Mesothelial cell of epicardium (in vitro differentiated cells): ENCODE measurements around the gene KLF18. TPM values are rescaled to one million over a fixed set of nuclear protein-coding genes. Genes with fewer than 3 reads are reported as not detected.

ENCODE experiments used
- DNase-seq, 2 experiments: peaks; one replicate each; pipeline ENCODE4 v3.0.0; 2021; ENCODE audit warnings: low spot score in 2 of 2; ENCODE audit not compliant: unreplicated experiment in 2 of 2
- H3K27ac Mint-ChIP-seq: 2 replicates; pipeline ENCODE4 v1.8.0; 2021; ENCODE audit warnings: mixed read lengths
- H3K27me3 Mint-ChIP-seq: 2 replicates; pipeline ENCODE4 v1.8.0; 2021; ENCODE audit warnings: low read depth, mixed read lengths
- H3K36me3 Mint-ChIP-seq: 2 replicates; pipeline ENCODE4 v1.8.0; 2021; ENCODE audit warnings: mixed read lengths
- H3K4me1 Mint-ChIP-seq: 2 replicates; pipeline ENCODE4 v1.8.0; 2021; ENCODE audit warnings: mixed read lengths
- H3K4me3 Mint-ChIP-seq: 2 replicates; pipeline ENCODE4 v1.8.0; 2021; ENCODE audit warnings: mild to moderate bottlenecking, moderate library complexity, mixed read lengths
- H3K9me3 Mint-ChIP-seq: 2 replicates; pipeline ENCODE4 v1.8.0; 2021; ENCODE audit warnings: mixed read lengths
- CTCF ChIP-seq: fragments of 200-600 bp; sonication (generic); IDR thresholded peaks from one replicate; pipeline ENCODE4 v1.5.0; 2021; ENCODE audit warnings: antibody characterized with exemption; ENCODE audit not compliant: unreplicated experiment
- total RNA-seq: library from RNA; stranded (reverse); gene quantifications from 3 replicates; pipeline ENCODE4 v1.2.1, GENCODE V29; 2021

KLF18 gene
- total RNA-seq, 1 donor from 2014 or later = not detected

- no peak for TF ChIP-seq CTCF
- no peaks in the 10 kb centered on the region for H3K4me1 Mint-ChIP-seq
- H3K27ac Mint-ChIP-seq = no peak overlapping the region
- no peaks in the 10 kb centered on the region for H3K9me3 Mint-ChIP-seq
- no peaks in the 10 kb centered on the region for H3K36me3 Mint-ChIP-seq
- H3K27me3 Mint-ChIP-seq = peaks cover 19% of the 10 kb centered on the region
- DNase-seq = no peak
- H3K4me3 Mint-ChIP-seq = no peak overlapping the region
These were observed 30.5 kb downstream of the KLF18 start for GRCh38 chr1:44110916-44111315.

GRCh38 chr1:44108971-44109370 is 32.5 kb downstream of the KLF18 start:
- Mint-ChIP-seq H3K9me3 (no peaks in the 10 kb centered on the region), H3K36me3 (no peaks in the 10 kb centered on the region), H3K27ac (no peak overlapping the region), H3K27me3 (peaks cover 34% of the 10 kb centered on the region), H3K4me3 (no peak overlapping the region), H3K4me1 (no peaks in the 10 kb centered on the region)
- TF ChIP-seq CTCF = no peak
- DNase-seq = no peak

GRCh38 chr1:44108241-44108640 is 33.2 kb downstream of the KLF18 start:
- Mint-ChIP-seq H3K27ac (no peak overlapping the region), H3K4me1 (no peaks in the 10 kb centered on the region), H3K27me3 (peaks cover 33% of the 10 kb centered on the region), H3K4me3 (no peak overlapping the region), H3K9me3 (no peaks in the 10 kb centered on the region), H3K36me3 (no peaks in the 10 kb centered on the region)
- no peak for TF ChIP-seq CTCF
- DNase-seq = no peak

GRCh38 chr1:44105810-44106209 is 35.6 kb downstream of the KLF18 start:
- Mint-ChIP-seq H3K4me3 (no peak overlapping the region), H3K27ac (no peak overlapping the region), H3K27me3 (peaks cover 35% of the 10 kb centered on the region), H3K4me1 (no peaks in the 10 kb centered on the region), H3K36me3 (no peaks in the 10 kb centered on the region), H3K9me3 (no peaks in the 10 kb centered on the region)
- DNase-seq = no peak
- no peak for TF ChIP-seq CTCF

- Mint-ChIP-seq H3K27ac (no peak overlapping the region), H3K27me3 (peaks cover 35% of the 10 kb centered on the region), H3K4me1 (no peaks in the 10 kb centered on the region), H3K9me3 (no peaks in the 10 kb centered on the region), H3K4me3 (no peak overlapping the region), H3K36me3 (no peaks in the 10 kb centered on the region)
- no peak for DNase-seq
- no peak for TF ChIP-seq CTCF
These were observed 37.9 kb downstream of the KLF18 start for GRCh38 chr1:44103270-44104131.
